ENCODE data around the gene SMPDL3A.

Gene SMPDL3A

DNA sequence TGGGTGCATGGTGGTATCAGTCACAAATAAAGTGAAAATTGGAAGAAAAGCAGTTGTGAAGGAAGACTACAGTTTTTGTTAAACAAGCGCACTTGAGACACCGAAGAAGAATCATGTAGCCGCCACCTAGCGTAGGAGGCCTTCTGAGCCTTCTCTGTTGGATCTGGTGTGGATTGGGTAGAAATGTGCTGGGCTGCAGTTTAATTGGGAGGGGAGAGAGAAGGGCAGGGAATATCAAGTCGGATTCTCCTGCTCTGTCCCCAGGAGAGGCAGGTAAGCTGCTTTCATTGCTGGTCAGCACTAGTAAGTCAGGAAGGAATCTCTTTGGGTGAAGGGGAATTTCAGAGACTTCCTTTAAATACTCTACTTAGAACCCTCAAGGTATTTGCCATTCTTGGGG lies 10.8 kb upstream of the SMPDL3A start:
- no peak for DNase-seq

- no peak for DNase-seq
Measured at GRCh38 chr6:122778985-122779661, 9.9 kb upstream of the SMPDL3A start.

DNA sequence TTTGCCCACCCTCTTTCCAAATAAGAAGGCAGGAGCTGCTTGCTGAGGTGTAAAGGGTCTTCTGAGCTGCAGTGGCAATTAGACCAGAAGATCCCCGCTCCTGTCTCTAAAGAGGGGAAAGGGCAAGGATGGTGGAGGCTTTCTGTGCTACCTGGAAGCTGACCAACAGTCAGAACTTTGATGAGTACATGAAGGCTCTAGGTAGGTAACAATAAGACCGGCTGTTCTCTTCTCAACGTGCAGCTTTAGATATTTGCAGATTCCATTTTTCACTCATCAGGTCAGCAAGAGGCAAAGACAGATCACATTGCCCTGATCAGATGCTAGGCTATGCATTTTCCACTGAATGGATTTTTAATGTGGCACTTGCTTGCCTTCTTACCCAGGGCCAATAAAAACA lies 9.4 kb upstream of the SMPDL3A start, which contains the start of gene FABP7:
TSS of gene FABP7 (plus strand) at position 50 of the 400 bp plus-strand sequence. CDS start at position 129, 79 bp downstream.
- no peak for DNase-seq

GRCh38 chr6:122780114-122780513 lies 8.9 kb upstream of the SMPDL3A start:
- no peak for DNase-seq

GRCh38 chr6:122781716-122782115 lies 7.3 kb upstream of the SMPDL3A start:
- no peak for DNase-seq

GRCh38 chr6:122783401-122783800 lies 5.7 kb upstream of the SMPDL3A start:
- DNase-seq: no peak

- no peak for DNase-seq
Measured at GRCh38 chr6:122785891-122786290, 3.2 kb upstream of the SMPDL3A start.

GRCh38 chr6:122787721-122788120 lies 1.3 kb upstream of the SMPDL3A start:
- DNase-seq: no peak

- DNase-seq: no peak
Measured at GRCh38 chr6:122788208-122788607, 850 bp upstream of the SMPDL3A start.

GRCh38 chr6:122788663-122789181 lies 336 bp upstream of the SMPDL3A start:
- DNase-seq: no peak

DNA sequence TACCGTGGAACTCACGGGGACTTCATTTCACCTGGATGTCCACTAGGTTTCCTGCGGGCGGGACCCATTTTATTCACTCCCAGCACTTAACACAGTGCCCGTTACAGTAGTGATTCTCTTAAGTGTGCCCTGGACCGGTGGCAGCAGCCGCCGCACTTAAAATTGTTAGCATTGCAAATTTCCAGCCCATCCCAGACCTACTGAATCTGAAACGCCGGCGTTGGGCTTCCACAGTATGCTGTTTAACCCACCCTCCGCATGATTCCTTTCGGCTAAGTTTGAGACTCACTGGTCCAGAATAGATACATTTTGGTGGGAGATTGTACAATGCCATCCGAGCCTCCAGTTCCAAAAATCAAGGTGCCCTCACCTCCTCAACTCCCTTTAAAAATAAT lies 967 bp downstream of the SMPDL3A start:
- DNase-seq: no peak

- DNase-seq: no peak
Measured at GRCh38 chr6:122790423-122791309, 1.6 kb downstream of the SMPDL3A start.

DNA sequence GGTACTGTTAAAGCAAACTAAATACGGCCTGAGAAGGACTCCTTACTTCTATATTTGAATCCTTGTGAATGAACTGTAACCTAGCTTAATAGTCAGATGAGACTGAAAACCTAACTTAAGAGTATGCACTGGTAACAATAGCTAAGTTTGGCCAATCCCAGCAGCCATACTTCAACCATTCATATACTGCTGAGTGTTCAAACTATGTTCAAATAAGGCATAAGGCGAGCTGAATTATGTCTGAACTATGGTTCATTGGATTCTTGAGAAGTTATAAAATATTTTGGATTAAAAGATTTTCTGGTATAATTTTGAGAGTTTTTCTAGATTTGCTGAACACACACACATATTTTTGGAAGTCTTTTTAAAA lies 2.2 kb downstream of the SMPDL3A start:
- DNase-seq: no peak

- DNase-seq: no peak
Measured at GRCh38 chr6:122792766-122793165, 3.7 kb downstream of the SMPDL3A start.

DNA sequence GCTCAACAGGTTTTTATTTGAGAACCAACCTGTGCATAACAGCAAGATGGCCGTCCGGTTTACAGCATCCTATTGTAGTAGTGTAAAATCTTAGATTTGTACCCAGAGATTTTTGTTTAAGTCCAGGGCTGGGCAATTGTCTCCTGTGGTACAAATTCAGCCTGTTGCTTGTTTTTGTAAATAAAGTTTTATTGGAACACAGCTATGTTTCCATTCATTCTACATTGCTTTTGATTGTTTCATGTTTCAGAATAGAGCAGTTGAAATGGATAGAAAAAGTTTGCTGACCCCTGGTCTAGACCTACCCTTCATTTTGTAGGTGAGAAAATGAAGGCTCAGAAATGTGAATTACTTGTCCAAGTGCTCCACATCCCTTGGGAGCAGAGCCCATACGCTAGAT lies 8.5 kb downstream of the SMPDL3A start:
- DNase-seq: no peak

DNA sequence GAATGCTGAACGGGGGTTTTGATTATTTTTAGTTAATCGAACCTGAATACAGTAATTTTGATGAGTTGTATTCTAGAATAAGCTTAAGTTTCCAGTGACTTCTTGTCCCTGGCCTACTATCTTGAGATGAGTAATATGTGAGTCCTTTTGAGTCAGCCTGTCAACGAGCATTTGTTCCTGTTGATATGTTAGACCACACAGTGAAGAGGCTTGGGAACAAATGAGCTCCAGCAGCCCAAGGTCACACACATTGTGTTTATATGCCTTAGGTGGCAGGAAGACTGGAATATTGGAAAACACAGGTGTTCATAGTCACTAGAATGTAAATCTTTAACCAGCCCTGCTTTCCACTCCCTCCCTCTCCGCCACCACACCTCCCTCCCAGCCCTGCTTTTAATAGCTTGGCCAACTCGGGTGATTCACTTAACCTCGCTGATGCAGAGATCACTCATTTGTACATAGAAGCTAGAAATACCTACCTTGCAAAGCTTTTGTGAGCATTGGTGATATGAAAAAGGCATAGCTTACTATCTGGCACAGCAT lies 9.1 kb downstream of the SMPDL3A start:
- DNase-seq: no peak

- no peak for DNase-seq
Measured at GRCh38 chr6:122799140-122799745, 10.2 kb downstream of the SMPDL3A start.

DNA sequence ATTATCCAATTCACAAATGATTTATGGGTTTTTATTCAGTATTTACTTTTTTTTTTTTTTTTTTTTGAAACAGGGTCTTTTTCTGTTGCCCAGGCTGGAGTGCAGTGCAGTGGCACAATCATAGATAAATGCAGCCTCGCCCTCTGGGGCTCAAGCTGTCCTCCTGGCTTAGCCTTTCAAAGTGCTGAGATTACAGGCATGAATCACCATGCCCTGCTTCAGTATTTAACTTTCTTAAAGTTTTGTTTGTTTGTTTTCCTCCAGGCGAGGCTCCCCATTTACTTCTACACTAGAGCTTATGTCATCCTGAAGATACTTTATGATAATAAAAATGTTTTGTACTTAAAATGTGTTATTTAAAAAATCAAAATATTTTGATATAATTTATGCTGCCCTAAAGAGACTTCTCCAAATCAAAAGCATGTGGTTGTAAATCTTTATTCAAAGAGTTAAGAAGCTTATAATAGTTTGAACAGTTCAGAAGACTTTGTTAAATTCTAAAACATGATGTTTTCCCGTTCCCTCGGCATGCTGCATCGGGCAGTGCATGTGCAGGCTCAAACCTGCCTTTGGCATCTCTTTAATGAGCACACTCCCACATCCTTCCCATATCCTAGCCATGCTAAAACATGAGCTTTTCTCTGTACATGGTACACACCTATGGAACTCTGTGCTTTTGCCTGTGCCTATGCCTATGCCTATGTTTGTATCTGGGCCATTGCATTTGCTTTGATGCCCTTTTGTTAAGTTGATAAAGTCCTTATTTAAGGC lies 11.0 kb downstream of the SMPDL3A start:
- DNase-seq: no peak

DNA sequence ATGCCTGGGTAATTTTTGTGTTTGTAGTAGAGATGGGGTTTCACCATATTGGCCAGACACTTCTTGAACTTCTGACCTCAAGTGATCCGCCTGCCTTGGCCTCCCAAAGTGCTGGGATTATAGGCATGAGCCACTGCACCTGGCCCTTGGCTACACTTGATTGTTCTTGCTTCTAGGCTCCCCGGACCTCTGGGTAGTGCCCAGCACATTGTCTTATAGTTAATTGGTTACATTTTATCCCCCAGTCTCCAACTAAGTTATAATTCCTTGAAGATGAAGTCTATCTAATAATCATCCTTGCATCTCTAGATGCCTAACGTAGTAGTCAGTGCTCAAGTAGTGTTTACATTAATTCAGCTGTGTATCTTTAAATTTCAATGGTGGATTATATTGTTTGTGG lies 11.8 kb downstream of the SMPDL3A start:
- DNase-seq: no peak

GRCh38 chr6:122801397-122801796 lies 12.3 kb downstream of the SMPDL3A start:
- no peak for DNase-seq

DNA sequence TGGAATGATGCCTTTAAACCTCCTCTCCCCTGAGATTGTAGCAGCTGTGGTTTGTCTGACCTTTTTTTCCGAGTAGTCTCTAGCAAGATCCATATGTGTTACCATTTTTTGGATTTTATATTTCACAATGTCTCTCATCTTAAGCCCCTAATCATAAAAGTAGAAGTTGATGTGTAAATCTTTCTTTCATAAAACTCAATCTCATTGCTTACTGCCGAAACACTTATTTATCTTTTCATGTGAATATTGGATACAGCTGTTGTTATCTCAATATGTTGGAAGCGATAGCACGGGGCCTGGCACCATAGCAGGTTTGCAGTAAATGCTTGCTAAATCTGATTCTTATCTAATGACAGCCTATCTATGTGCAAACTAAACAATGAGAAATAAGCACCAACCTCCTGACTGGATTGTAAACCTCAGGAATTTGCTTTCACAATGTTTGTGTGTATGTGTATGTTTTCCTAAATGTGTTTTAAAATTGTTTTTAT lies 14.2 kb downstream of the SMPDL3A start:
- DNase-seq: no peak

DNA sequence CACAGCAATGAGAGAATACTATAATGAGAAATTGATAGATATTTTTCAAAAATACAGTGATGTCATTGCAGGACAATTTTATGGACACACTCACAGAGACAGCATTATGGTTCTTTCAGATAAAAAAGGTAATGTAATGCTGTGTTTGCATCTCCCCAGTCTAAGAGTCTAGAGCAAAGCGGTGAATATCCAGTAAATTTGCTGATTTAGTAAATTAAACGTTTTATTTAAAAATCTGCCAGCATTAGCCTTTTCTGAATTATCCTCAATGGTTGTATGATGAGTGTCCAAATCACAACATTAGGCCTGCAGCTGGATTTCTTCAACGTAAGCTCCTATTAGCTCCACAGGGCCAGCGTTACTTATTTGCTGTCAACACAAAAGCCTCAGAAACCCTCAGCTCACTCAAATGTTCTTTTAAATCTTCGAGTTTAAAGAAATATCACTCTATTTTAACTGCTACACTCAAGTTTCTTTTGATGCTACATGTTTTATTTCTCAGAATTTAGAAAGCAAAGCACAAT lies 16.0 kb downstream of the SMPDL3A start:
- DNase-seq: no peak
